Esophagus muscularis mucosa (tissue), 4 donors: ENCODE results near the gene CCDC12. TPM values are rescaled to one million over a fixed set of nuclear protein-coding genes. Genes with fewer than 3 reads are reported as not detected.

Experiments used
- DNase-seq: peaks from one replicate; pipeline ENCODE4 v3.0.0-alpha.2; 2017; ENCODE audit errors: extremely low spot score
- H3K27ac ChIP-seq, 4 donors: fragments of 200-600 bp; sonication (generic); replicated peaks in 1 of 4; 1 replicate in 3 of 4; 2 replicates in 1 of 4; pipeline ENCODE4 v1.5.1; 2016 to 2019; ENCODE audit warnings: mild to moderate bottlenecking in 1 of 4
- H3K27me3 ChIP-seq, 4 donors: fragments of 200-600 bp; sonication (generic); one replicate each; pipeline versions ENCODE4 v1.5.1 to v1.6.0; 2016 to 2019
- H3K36me3 ChIP-seq, 4 donors: fragments of 200-600 bp; sonication (generic); one replicate each; pipeline ENCODE4 v1.5.1; 2016 to 2019
- H3K4me1 ChIP-seq, 4 donors: fragments of 200-600 bp; sonication (generic); one replicate each; pipeline ENCODE4 v1.5.1; 2016 to 2019
- H3K4me3 ChIP-seq, 4 donors: fragments of 200-600 bp; sonication (generic); 1 replicate in 2 of 4; 2 replicates in 2 of 4; pipeline ENCODE4 v1.5.1; 2016 to 2019; ENCODE audit warnings: mild to moderate bottlenecking in 4 of 4, moderate library complexity in 1 of 4
- H3K9me3 ChIP-seq, 4 donors: fragments of 200-600 bp; sonication (generic); 1 replicate in 3 of 4; 2 replicates in 1 of 4; pipeline ENCODE4 v1.5.1; 2016 to 2019
- CTCF ChIP-seq, 3 experiments: fragments of 200-600 bp in 2 of 3; fragments of 450-650 bp in 1 of 3; sonication (generic) in 2 of 3; IDR thresholded peaks; one replicate each; pipeline ENCODE4 v1.5.1; 2017 to 2019; ENCODE audit warnings: antibody characterized with exemption in 3 of 3, mild to moderate bottlenecking in 2 of 3, moderate library complexity in 1 of 3
- EP300 ChIP-seq: sonication (generic); formaldehyde crosslinking; IDR thresholded peaks from one replicate; pipeline ENCODE4 v1.6.1; 2017; ENCODE audit warnings: antibody characterized with exemption
- POLR2A ChIP-seq: fragments of 450-650 bp; IDR thresholded peaks from one replicate; pipeline ENCODE4 v1.6.1; 2017; ENCODE audit warnings: antibody characterized with exemption, moderate library complexity, mild to moderate bottlenecking, low read depth
- POLR2AphosphoS5 ChIP-seq, 2 donors: sonication (generic); formaldehyde crosslinking; IDR thresholded peaks; one replicate each; pipeline ENCODE4 v1.6.1; 2017; ENCODE audit warnings: antibody characterized with exemption in 2 of 2
- WGBS: methylation state at CpG from one replicate; pipeline ENCODE4 v1.1.5; 2018; 5-methylcytosine and 5-hydroxymethylcytosine counted together
- intact Hi-C: fragments of 100-400 bp; cut with DNase I; formaldehyde crosslinking; loops from one replicate; pipeline ENCODE4 v1.15.1; 2023
- total RNA-seq, 4 donors: library from RNA; depleted of rRNA; stranded (reverse); fragments of >200 nt; gene quantifications; one replicate each; pipeline versions ENCODE4 v1.1.0 to v1.2.1, GENCODE V29; 2016

The CCDC12 gene
- total RNA-seq, 4 donors from 2014 or later: 27.5 to 54.8 (median 36.7) TPM

- H3K27me3 ChIP-seq: no peaks in the 10 kb centered on the region
- TF ChIP-seq POLR2A (no peak), CTCF (IDR thresholded peaks at IDR 0.05) (no peak), POLR2AphosphoS5 (IDR thresholded peaks at IDR 0.05) (no peak), EP300 (no peak)
- intact Hi-C loops: no loop called here
- DNase-seq: no peak
- H3K9me3 ChIP-seq: no peaks in the 10 kb centered on the region
- peak overlapping the region in 1 of 4 donors; percentile 5 for H3K27ac ChIP-seq
- peaks cover 0 to 7% (median 2%) of the 10 kb centered on the region in 4 donors for H3K36me3 ChIP-seq
- H3K4me3 ChIP-seq: no peak overlapping the region
- peaks cover 76 to 91% (median 88%) of the 10 kb centered on the region in 4 donors for H3K4me1 ChIP-seq
- 60% methylated on average over 7 of the region's 7 CpGs for WGBS
Measured at GRCh38 chr3:46946856-46947545, 29.5 kb downstream of the CCDC12 start.

- H3K4me3 ChIP-seq: no peak overlapping the region
- WGBS: 92% methylated on average over 6 of the region's 6 CpGs
- intact Hi-C loops: no loop called here
- H3K9me3 ChIP-seq: no peaks in the 10 kb centered on the region
- peak overlapping the region in 1 of 4 donors; percentile 5 for H3K27ac ChIP-seq
- no peaks in the 10 kb centered on the region for H3K27me3 ChIP-seq
- no peak for TF ChIP-seq EP300
- TF ChIP-seq POLR2AphosphoS5 (IDR thresholded peaks at IDR 0.05): no peak
- TF ChIP-seq CTCF (IDR thresholded peaks at IDR 0.05): no peak
- no peak for TF ChIP-seq POLR2A
- H3K4me1 ChIP-seq: peaks cover 75 to 95% (median 87%) of the 10 kb centered on the region in 4 donors
- DNase-seq: no peak
- H3K36me3 ChIP-seq: peaks cover 0 to 7% (median 2%) of the 10 kb centered on the region in 4 donors
Measured at GRCh38 chr3:46946416-46946815, 30.1 kb downstream of the CCDC12 start.

GRCh38 chr3:46944191-46944590 lies 32.4 kb downstream of the CCDC12 start:
- Histone ChIP-seq H3K4me1 (peaks cover 71 to 84% (median 78%) of the 10 kb centered on the region in 4 donors), H3K4me3 (no peak overlapping the region), H3K27ac (peak overlapping the region in 3 of 4 donors; percentile 10 to 35 (median 28)), H3K36me3 (peaks cover 14 to 23% (median 19%) of the 10 kb centered on the region in 4 donors), H3K9me3 (no peaks in the 10 kb centered on the region), H3K27me3 (no peaks in the 10 kb centered on the region)
- no peak for DNase-seq
- TF ChIP-seq CTCF (IDR thresholded peaks at IDR 0.05) (no peak), POLR2AphosphoS5 (IDR thresholded peaks at IDR 0.05) (no peak), POLR2A (no peak), EP300 (no peak)
- intact Hi-C loops: no loop called here
- 91% methylated on average over 8 of the region's 8 CpGs for WGBS

GRCh38 chr3:46943237-46944187 lies 33.0 kb downstream of the CCDC12 start:
- Histone ChIP-seq H3K4me3 (no peak overlapping the region), H3K27me3 (no peaks in the 10 kb centered on the region), H3K27ac (peak overlapping the region; percentile 10 to 35 (median 22)), H3K4me1 (peaks cover 71 to 84% (median 78%) of the 10 kb centered on the region in 4 donors), H3K9me3 (no peaks in the 10 kb centered on the region), H3K36me3 (peaks cover 14 to 26% (median 22%) of the 10 kb centered on the region in 4 donors)
- TF ChIP-seq CTCF (IDR thresholded peaks at IDR 0.05) (no peak), EP300 (no peak), POLR2A (no peak), POLR2AphosphoS5 (IDR thresholded peaks at IDR 0.05) (no peak)
- intact Hi-C loops: no loop called here
- WGBS: 73% methylated on average over 12 of the region's 12 CpGs
- no peak for DNase-seq
